GM20000 (cell line): ENCODE results near the gene DSCAML1.

Experiments used
- DNase-seq: peaks from one replicate; pipeline ENCODE4 v3.0.0; 2012; ENCODE audit warnings: low spot score
- TF ChIP-seq, protein P1 (sequence below): IDR thresholded peaks from 2 replicates; pipeline ENCODE4 v1.5.1; 2012; ENCODE audit warnings: mild to moderate bottlenecking, control low read depth; ENCODE audit errors: extremely low read depth, missing control alignments

DSCAML1 gene

DNA sequence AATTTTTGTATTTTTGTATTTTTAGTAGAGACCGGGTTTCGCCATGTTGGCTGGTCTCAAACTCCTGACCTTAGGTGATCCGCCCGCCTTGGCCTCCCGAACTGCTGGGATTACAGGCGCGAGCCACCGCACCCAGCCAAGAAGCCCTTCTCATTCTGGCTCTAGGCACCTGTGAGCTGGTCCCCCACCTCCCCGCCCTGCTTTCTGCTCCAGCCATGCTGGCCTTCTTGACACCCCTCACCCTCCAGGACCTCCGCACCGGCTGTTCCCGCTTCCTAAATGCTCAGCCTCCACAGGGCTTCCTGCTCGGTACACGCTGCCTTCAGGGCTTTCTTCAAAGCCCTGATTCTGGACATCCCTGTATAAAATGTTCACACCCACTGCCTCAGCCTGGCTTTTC lies 33.1 kb upstream of the DSCAML1 start:
- TF ChIP-seq, protein P1, sequence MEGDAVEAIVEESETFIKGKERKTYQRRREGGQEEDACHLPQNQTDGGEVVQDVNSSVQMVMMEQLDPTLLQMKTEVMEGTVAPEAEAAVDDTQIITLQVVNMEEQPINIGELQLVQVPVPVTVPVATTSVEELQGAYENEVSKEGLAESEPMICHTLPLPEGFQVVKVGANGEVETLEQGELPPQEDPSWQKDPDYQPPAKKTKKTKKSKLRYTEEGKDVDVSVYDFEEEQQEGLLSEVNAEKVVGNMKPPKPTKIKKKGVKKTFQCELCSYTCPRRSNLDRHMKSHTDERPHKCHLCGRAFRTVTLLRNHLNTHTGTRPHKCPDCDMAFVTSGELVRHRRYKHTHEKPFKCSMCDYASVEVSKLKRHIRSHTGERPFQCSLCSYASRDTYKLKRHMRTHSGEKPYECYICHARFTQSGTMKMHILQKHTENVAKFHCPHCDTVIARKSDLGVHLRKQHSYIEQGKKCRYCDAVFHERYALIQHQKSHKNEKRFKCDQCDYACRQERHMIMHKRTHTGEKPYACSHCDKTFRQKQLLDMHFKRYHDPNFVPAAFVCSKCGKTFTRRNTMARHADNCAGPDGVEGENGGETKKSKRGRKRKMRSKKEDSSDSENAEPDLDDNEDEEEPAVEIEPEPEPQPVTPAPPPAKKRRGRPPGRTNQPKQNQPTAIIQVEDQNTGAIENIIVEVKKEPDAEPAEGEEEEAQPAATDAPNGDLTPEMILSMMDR, result no peak
- no peak for DNase-seq

DNA sequence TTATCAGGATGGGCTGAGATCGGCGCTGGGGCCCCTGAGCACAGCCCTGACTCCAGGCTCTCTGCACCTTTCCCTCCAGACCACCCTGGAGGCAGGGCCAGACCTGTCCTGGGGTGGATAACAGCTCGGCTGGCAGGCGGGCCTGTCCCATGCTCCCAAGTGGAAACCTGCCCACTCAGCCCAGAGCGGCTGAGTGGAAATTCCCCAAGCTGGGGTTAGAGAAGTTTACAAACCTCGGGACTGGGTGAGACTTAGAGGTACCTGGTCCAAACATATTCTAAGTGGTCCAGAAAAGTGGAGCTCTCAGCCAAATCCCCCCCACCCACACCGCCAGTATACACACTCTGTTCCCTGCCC lies 32.3 kb upstream of the DSCAML1 start:
- TF ChIP-seq, protein P1, result no peak
- no peak for DNase-seq

DNA sequence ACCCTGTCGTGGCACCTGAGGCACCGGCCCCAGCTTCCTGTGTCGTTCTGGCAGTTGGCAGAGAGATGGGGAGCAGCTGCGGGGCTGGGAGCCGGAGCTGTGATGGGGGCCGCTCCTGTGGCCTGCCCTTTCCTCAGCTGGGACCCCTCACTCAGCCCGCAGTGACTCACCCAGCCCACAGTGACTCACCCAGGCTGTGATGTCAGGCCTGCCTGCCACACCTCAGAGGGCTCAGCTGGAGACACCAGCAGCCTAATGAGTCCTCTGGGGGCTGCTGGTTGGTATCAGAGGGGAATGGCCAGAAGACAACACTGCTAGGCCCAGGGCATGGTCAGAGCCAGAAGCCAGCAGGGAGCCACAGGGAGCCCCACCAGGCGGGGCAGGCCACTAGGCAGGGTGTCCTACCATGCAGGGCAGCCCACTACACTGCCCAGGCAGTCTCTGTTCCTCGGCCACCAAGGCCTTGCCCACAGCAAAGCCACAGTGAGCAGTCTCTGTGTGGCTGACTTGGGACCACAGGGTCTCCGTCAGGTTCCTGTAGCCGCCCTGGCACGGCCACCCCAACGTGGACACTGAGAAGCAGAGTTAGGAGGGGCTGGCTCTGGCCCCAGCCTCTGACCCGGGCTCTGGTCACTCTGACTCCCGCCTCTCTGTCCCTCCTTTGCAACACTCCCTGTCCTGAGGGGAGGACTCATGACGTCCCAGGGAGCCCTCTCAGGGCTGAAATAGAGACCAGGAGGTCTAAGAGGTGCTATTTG lies 31.8 kb upstream of the DSCAML1 start:
- DNase-seq, result peak; percentile 51
- TF ChIP-seq, protein P1, result no peak

DNA sequence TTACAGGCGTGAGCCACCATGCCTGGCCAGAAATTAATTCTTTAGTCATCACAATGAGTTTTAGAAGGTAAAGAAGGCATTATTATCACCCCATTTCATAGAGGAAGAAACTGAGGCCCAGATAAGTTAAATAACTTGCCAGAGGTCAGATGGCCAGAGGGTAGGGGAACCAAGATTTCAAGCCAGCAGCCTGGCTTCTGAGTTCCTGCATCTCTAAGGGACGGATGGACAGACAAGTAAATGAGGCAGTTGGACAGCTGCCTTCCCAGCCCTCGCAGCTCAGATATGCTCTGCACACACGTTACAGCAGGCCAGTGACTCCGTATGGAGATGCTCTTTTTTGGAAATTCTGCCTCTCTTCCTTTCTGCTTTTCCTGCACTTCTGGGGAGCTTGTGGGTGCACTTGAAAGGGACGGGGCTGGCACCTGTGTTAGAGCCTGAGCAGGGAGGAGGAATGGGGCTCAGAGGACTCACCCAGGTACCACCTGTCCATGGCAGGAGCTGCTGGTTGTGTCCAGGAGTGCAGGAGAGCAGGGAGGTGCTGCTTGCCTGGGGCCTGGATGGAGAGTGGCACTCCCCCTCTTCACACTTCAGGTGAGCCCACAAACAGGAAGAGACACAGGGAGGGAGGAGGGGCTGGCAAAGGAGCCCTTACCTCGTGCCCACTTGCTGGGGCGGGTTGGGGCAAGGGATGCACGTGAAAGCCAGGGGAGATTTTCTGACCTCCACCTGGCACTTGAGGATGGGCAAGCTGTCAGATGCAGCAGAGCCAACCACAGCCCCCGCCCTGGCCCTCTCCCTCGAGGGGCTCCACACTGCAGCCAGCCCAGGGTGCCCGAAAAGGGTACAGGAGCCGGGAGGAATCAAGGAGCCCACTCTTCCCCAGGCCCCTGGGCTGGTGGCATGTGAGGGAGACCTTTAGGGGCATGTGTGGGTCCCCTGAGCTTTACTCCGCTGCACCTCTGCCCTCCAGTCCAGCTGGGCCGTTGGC lies 30.8 kb upstream of the DSCAML1 start:
- no peak for DNase-seq

DNA sequence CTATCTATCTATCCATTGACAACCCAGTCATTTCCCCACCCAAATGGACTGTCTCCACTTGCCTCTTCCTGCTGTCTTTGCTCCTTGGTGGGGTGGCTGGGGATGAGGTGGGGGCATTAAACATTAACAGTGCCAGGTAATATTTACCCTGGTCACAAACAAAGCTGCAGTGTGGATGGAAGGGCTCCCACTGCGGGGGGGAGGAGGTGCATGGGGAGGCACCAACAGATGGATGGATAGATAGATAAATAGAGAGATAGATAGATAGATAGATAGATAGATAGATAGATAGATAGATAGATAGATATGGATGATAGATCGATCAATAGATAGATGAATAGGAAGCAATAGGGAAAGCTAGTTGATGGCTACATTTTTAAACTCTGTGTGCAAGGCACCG lies 29.8 kb upstream of the DSCAML1 start:
- no peak for DNase-seq
- TF ChIP-seq, protein P1, result no peak

More for the DNA sequence above, 30.8 kb upstream of the DSCAML1 start:
- TF ChIP-seq, protein P1, result no peak

DNA sequence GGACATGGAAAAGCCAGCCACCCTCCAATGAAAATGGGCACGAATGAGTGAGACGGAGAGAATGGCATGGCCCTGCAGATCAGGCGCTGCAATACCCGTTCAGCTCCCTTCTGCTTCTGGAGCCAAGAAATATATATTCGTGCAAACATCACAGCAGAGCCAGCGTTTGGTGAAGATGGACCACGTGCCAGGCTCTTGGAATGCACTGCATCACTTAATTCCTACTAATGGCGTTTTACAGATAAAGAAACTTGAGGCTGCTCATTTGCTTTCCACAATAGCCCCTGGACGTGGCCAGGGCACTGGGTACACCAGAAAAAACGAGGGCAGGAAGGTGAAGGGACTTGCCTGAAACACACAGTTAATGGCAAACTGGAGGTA lies 29.2 kb upstream of the DSCAML1 start:
- DNase-seq, result no peak
- TF ChIP-seq, protein P1, result no peak
